Measurements from ENCODE around the gene CSTF2T. TPM values are rescaled to one million over a fixed set of nuclear protein-coding genes. Genes with fewer than 3 reads are reported as not detected.

The CSTF2T gene
- total and polyA plus RNA-seq, 12 donors = 9.1 to 44.7 (median 30.8) TPM

GRCh38 chr10:51711519-51711891 is 12.1 kb upstream of the CSTF2T start:
- H3K4me3 ChIP-seq = no peak overlapping the region
- peaks cover 2 to 7% of the 10 kb centered on the region in 2 donors for H3K4me1 ChIP-seq (replicated peaks in 1 of 2)
- H3K36me3 ChIP-seq (replicated peaks in 1 of 2) = no peaks in the 10 kb centered on the region
- no peaks in the 10 kb centered on the region for H3K27me3 ChIP-seq
- no peak overlapping the region for H3K27ac ChIP-seq
- 57 to 68% (median 65%) methylated on average over 1 of the region's 1 CpG for WGBS, 4 donors
- H3K9me3 ChIP-seq (replicated peaks in 1 of 3) = no peaks in the 10 kb centered on the region
- TF ChIP-seq, protein P1, sequence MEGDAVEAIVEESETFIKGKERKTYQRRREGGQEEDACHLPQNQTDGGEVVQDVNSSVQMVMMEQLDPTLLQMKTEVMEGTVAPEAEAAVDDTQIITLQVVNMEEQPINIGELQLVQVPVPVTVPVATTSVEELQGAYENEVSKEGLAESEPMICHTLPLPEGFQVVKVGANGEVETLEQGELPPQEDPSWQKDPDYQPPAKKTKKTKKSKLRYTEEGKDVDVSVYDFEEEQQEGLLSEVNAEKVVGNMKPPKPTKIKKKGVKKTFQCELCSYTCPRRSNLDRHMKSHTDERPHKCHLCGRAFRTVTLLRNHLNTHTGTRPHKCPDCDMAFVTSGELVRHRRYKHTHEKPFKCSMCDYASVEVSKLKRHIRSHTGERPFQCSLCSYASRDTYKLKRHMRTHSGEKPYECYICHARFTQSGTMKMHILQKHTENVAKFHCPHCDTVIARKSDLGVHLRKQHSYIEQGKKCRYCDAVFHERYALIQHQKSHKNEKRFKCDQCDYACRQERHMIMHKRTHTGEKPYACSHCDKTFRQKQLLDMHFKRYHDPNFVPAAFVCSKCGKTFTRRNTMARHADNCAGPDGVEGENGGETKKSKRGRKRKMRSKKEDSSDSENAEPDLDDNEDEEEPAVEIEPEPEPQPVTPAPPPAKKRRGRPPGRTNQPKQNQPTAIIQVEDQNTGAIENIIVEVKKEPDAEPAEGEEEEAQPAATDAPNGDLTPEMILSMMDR (IDR thresholded peaks at IDR 0.05) = no peak
- no peak for TF ChIP-seq POLR2A (IDR thresholded peaks at IDR 0.05)
- intact Hi-C loops (cut with DNase I) = no loop called here
- DNase-seq = no peak

GRCh38 chr10:51709324-51709972 is 10.1 kb upstream of the CSTF2T start:
- Histone ChIP-seq H3K27me3 (no peaks in the 10 kb centered on the region), H3K9me3 (replicated peaks in 1 of 3) (no peaks in the 10 kb centered on the region), H3K4me3 (no peak overlapping the region), H3K4me1 (replicated peaks in 1 of 2) (peaks cover 9 to 15% of the 10 kb centered on the region in 2 donors), H3K27ac (no peak overlapping the region), H3K36me3 (replicated peaks in 1 of 2) (no peaks in the 10 kb centered on the region)
- no peak for DNase-seq
- 79 to 88% (median 87%) methylated on average over 2 of the region's 2 CpGs for WGBS, 4 donors
- no peak for TF ChIP-seq POLR2A (IDR thresholded peaks at IDR 0.05)
- intact Hi-C loops (cut with DNase I) = no loop called here

GRCh38 chr10:51708609-51709008 is 9.2 kb upstream of the CSTF2T start:
- 78 to 90% (median 83%) methylated on average over 2 of the region's 2 CpGs; no CpG with 5 or more reads in 1 of the 4 donors for WGBS, 4 donors
- H3K9me3 ChIP-seq (replicated peaks in 1 of 3) = no peaks in the 10 kb centered on the region
- intact Hi-C loops (cut with DNase I) = no loop called here
- TF ChIP-seq, protein P1 (IDR thresholded peaks at IDR 0.05) = no peak
- TF ChIP-seq POLR2A (IDR thresholded peaks at IDR 0.05) = no peak
- no peak overlapping the region for H3K27ac ChIP-seq
- peaks cover 9 to 15% of the 10 kb centered on the region in 2 donors for H3K4me1 ChIP-seq (replicated peaks in 1 of 2)
- no peak for DNase-seq
- no peaks in the 10 kb centered on the region for H3K27me3 ChIP-seq
- no peak overlapping the region for H3K4me3 ChIP-seq
- no peaks in the 10 kb centered on the region for H3K36me3 ChIP-seq (replicated peaks in 1 of 2)

DNA sequence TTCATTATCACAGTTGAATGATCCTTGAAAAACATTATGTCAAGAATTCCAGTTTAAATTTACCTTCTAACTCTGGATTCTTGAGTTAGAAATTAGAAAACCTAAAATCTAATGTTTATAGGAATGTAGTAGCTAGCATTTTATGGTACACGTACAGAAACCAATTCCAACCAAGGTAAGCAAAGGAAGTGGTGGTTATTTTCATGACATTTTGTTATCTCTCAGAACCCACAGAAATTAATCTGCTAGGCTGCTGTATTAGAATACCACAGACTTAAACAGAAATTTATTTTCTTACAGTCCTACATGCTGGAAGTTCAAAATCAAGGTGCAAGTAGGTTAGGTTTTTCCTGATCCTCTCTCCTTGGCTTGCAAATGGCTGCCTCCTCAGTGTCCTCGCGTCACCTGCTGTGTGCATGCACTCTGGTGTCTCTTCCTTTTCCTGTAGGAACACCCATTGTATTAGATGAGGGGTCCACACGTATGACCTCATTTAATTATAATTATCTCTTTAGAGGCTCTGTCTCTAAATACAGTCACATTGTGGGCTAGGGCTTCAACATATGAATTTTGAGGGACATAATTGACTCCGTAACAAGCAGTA is 8.5 kb upstream of the CSTF2T start:
- H3K27ac ChIP-seq = no peak overlapping the region
- no peaks in the 10 kb centered on the region for H3K36me3 ChIP-seq (replicated peaks in 1 of 2)
- H3K9me3 ChIP-seq (replicated peaks in 1 of 3) = no peaks in the 10 kb centered on the region
- DNase-seq = no peak
- H3K4me3 ChIP-seq = no peak overlapping the region
- TF ChIP-seq, protein P1 (IDR thresholded peaks at IDR 0.05) = no peak
- TF ChIP-seq POLR2A (IDR thresholded peaks at IDR 0.05) = no peak
- WGBS, 4 donors = 83 to 94% (median 93%) methylated on average over 5 of the region's 5 CpGs
- H3K27me3 ChIP-seq = no peaks in the 10 kb centered on the region
- H3K4me1 ChIP-seq (replicated peaks in 1 of 2) = peaks cover 9 to 15% of the 10 kb centered on the region in 2 donors
- intact Hi-C loops (cut with DNase I) = no loop called here

DNA sequence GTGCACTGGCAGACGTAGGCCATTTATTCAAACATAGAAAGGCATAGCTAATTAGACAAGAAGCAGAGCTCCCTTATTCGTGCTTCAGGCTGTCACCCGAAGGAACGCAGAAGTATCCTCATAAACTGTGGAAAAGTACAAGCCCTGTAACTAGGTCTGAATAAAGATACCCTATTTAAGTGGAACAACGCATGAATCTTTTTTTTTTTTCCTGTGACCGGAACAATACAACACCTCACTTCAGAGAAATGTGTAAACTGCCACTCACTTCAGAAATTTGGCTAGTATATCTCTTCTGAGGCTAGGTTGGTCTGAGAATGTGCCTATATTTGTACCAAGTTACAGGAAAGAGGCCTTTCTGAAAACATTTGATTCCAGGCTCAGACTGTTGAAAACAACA is 8.0 kb upstream of the CSTF2T start:
- 89 to 96% (median 91%) methylated on average over 6 of the region's 6 CpGs for WGBS, 4 donors
- H3K4me1 ChIP-seq (replicated peaks in 1 of 2) = peaks cover 9 to 15% of the 10 kb centered on the region in 2 donors
- TF ChIP-seq POLR2A (IDR thresholded peaks at IDR 0.05) = no peak
- TF ChIP-seq, protein P1 (IDR thresholded peaks at IDR 0.05) = no peak
- no peaks in the 10 kb centered on the region for H3K9me3 ChIP-seq (replicated peaks in 1 of 3)
- H3K4me3 ChIP-seq = no peak overlapping the region
- H3K27me3 ChIP-seq = no peaks in the 10 kb centered on the region
- peak overlapping the region in 1 of 5 donors; percentile 68 for H3K27ac ChIP-seq
- no peaks in the 10 kb centered on the region for H3K36me3 ChIP-seq (replicated peaks in 1 of 2)
- intact Hi-C loops (cut with DNase I) = no loop called here
- no peak for DNase-seq

Measured in adrenal gland (tissue), 12 donors.